DMS153 treated with DMSO at 0.1 percent for 48 hours (cell line): ENCODE data around the gene TSC1.

Experiments
- DNase-seq: peaks from one replicate; lab custom pipeline; 2025; ENCODE audit not compliant: unreplicated experiment; lab: John Stamatoyannopoulos, UW

Gene TSC1

DNA sequence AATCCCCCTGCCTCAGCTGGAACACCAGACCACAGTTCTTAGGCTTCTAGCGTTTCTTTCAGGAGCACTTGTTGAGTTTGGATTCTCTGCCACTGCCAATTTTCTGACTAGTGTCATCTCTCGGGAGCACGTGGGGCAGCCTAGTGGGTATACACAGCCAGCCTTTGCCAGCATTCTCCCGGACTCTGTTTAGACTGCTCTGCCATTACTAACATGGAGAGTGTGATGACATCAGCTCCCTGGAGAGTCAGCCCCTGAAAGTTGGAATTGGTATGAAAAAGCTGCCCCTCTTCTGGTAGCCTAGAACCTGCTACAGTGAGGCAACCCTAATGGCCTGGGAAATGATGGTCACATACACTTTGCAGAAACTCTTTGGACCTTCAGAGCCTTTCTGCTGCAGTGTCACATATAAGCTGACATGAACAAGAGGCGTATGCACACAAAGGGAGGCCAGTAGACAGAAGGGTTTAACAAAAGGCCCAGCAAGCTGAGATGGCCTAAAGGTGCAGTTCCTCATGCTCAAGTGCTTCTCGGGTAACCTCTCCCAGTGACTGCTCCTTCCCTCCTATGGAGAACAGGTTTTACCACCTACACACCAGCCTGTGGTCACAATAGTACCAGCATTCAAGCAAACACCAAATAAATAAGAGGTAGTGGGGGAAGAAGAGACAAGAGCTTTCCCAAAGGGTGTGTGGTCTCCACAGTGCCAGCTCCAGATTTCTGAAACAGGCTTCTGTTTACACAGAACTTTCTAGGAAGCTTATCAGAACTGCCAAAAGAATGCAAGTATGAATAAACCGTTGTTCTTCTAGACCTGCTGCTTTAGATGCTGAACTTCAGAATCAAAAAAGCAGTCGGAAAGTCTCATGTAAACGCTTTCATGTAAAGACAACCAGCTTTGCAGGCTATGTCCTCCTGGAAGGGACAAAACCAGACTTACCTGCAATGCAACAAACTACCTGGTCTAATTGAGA is 49.3 kb downstream of the TSC1 start:
- no peak for DNase-seq

DNA sequence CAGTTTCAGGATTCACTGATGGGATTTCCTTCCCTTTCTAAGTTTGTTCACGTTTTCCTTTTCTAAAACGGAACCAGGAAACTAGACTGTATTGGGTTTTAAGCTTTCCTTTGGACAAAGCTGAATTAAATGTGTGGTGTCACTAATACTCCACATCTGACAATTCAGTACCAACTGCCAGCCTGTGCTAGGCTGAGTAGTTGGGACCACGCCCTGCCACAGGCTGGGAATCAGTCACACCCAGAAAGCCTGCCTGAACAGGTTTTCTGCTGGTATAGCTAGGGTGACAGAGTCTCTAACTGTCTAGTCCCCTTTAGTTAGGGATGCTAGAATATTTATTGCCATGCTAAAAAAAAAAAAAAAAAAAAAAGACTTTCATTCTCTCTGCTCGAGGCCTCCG is 50.1 kb downstream of the TSC1 start:
- no peak for DNase-seq

DNA sequence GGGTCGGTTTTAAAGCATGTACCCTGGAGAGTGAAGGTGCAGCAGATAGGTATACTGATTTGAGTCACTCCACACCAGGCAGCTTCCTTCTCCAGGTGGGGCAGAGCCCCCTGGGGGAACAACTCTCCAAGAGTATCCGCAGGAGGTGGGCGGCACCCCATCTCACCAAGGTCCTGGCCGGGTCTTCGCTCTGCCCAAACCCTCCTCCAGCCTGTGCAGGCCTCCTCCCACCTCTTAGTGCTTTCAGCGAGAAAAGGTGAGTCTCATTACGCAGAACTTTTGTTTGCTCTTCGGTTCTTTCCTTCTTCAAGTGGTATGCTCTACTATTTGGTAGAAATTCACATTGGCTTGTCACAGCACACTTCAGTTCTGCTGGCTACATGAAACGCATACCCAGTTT is 52.0 kb downstream of the TSC1 start:
- DNase-seq: no peak

DNA sequence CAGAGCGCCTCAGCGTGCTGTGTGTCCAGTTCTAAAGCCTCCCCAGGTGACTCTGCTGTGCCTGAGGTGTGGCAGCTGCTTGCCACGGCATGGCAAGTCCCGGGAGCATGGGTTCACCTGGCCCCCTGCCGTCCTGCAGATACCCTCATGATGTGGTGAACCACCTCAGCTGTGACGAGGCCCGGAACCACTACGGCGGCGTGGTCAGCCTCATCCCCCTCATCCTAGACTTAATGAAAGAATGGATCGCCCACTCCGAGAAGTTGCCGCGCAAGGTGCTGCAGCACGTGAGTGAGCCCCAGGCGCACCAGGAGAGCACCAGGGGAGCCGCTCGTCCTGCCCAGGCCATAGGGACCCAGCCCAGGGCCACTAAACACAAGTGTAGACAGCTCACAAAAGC is 56.3 kb downstream of the TSC1 start:
- DNase-seq: no peak

DNA sequence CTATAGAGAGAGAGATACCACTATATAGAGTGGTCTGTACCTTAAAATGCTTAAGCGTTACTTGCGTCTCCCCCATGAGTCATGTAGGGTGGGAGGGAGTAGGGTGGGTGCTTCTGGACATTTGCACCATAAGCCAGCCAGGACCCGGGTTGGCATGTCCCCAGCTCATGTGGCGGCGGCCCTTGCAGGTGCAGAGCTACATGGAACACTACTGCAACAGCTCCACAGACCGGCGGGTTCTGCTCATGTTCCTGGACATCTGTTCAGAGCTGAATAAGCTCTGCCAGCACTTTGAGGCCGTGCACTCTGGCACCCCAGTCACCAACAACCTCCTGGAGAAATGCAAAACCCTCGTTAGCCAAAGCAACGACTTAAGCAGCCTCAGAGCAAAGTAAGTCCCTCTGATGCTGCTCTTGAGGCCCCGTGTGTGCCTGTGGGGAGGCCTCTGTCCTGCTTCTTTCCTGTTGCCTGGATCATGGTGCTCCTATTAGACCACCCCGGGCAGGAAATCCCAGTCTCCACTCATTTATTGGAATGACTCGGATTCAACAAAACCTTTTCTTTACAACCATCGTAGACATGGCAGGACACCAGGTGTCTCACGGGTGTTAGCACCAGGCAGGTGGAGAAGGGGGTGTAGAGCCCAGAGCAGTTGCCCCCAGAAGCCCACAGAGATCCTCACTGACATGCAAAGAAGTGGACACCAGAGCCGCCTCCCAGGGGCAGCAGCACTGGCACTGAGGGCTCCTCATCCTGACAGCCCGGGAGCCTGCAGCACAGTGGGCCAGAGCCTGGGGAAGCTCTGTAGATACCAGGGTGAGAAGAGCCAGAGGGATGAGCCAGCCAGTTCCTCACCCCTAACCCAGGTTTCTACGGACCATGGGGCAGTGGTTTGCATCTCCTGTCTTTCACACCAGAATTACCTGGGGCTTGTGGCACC is 57.0 kb downstream of the TSC1 start:
- no peak for DNase-seq

DNA sequence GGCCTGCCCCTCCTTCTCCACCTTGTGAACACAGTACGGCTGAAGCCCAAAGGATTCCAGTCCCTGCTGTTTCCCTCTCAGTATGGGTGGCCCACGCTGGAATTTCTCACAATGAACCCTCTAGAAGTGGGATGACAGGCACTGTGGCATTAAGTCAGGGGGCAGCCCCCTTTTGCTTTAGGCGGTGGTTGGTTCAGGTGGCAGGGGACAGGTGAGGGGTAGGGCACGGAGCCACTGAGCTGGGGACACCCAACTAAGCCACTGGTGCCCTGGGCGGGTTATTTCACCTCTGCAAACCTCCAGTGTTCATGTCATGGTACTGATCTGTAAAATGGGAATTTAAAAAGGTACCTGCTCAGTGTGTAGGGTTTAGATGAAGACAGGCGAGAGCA is 58.1 kb downstream of the TSC1 start:
- DNase-seq: no peak

DNA sequence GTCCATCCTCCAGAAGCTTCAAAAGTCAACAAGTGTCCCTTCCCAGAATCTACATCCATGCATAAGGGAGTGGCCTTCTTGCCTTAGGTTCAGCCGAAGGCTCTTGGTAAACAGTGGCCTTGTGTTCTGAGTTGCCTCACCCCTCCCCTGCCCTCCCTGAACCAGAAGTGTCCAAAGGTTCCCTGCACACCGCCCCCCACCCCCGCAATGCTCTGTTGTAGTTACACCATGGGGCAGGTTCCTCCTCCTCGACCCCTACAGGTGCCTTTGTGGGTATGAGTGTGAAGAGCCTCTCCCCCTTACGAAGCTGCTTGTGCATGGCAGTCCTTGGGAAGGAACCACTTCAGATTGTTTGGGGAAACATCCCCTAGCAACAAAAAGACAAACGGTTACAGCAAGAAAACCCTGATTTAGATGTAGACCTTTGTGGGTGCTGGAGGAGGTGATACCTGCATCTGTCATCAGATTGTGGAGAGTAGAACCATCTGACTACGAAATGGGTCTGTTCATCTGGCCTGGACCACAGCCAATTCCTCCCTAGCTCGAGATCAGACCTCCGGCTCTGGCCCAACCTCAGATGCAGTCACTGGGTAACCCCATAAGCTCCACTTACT is 58.6 kb downstream of the TSC1 start:
- DNase-seq: no peak

DNA sequence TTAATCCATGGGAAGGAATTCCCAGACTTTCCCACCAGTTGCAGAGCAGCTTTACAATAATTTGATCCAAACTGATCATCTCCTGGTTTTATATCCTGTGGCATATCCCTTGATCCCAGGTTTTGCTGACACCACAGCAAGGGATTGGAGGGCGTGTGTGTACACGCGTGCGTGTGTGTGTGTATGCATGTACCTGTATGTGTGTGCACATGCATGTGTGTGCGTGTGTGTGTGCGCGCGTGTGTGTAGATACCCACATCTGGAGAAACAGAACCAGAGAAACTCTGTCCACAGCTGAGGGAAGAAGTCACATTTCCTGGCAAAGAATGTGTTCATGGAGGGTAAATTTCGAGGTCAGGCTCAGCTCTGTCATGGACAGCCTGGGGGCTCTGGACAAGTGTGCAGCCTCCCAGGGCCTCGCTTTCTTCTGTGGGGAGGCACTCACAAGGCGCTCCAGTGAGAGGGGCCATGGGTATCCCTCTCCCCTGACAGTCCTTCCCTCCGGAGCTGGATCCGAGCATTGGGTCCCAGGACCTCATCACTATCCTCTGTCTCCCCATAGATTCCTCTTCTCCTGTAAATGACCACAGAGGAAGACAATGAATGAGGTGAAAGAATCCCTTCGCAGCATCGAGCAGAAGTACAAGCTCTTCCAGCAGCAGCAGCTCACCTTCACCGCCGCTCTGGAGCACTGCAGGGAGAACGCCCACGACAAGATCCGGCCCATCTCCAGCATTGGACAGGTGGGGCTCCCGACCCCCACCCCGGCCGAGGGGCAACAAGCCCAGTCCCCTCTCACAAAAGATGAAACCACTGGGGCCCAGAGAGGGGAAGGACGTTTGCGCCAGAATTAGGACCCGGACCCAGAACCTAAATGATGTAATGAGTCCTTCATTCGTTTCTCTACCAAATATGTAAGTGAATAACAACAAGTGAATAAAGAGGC is 60.8 kb downstream of the TSC1 start:
- no peak for DNase-seq

DNA sequence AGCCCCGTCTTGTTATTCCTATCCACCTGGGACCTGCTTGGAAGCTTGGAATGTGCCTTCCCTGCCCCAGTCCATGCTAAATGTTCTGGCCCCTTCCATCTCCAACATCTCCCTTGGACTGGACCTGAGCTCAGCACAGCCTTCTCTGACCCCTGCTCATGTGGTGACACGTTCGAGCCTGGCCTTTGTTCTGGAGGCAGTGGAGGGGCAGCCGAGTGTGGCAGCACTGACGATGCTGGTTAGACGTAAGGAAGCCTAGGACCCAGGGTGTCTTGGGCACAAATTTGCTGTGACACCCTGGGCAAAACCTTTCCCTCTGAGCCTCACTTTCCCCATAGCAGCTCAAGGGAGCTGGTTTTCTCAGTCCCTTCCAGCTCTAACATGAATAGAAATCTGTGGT is 61.8 kb downstream of the TSC1 start:
- no peak for DNase-seq

DNA sequence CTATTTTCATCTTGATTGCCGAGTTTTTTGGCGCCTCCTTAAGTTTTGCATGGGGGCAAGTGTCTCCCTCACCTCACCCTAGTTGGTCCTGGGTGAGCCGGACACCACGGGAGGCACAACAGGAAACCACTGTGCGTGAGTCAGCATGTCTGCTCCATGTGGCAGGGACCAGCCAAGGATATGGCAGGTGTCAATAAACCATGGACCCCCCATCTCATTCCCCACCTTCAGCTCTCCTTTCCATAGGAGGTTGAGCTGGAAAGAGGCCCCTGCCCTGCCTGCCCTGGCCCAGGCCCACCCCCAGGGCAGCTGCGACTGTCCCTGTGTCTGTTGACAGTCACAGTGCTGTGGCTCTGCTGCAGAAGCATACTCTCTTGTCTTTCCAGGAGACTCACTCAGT is 62.6 kb downstream of the TSC1 start:
- DNase-seq: no peak

DNA sequence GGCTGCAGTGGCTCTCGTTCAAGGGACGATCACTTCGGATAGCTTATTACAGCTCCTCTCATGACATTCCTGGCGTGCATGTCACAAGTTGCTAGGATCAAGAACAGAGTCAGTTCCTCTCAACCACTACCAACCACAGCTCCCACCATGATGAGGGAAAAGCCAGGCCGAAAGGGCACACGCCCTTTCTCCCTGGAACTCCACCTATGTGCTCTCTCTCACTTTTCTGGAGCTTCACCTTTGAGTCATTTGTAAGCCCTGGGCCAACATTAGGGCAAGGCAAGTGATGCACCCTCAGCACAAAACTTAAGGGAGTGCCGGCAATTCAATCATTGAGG is 64.1 kb downstream of the TSC1 start:
- no peak for DNase-seq

DNA sequence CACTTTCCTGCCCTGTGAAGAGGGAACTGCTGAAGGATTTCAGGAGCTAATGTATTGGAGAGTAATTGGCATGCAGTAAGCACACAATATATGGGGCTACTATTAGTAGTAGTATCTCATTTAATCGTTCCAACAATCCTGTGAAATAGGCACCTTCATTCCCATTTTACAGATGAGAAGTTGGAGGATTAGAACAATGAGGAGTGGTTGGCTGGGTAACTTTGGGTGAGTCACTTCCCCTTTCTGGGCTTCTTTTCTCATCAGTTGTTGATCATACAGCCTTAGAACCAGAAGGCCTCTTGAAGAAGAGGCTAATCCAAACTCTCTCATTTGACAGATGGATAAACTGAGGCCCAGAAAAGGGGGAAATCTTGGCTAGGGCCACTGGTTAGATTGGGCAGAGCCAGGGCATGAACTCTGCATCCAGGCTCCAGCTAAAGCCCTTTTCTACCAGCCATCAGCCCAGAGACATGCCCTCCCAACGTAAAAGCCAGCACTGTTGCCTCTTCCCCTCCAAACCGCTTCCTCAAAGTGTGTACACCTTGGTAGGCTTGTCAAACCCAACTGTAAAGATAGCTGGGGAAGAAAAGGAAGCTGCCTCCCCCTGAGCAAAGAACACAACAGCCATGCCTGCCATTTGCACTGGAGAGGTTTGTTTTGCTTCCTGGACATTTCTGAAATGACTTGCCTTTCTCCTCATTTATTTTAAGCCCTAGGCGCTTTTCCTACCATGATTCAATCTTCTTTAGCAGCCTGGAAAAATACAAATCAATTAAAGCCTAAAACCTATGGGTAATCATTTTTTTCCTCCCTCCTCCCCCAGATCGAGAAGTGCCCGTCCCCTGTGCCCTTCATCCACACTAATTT is 64.7 kb downstream of the TSC1 start:
- DNase-seq: no peak

DNA sequence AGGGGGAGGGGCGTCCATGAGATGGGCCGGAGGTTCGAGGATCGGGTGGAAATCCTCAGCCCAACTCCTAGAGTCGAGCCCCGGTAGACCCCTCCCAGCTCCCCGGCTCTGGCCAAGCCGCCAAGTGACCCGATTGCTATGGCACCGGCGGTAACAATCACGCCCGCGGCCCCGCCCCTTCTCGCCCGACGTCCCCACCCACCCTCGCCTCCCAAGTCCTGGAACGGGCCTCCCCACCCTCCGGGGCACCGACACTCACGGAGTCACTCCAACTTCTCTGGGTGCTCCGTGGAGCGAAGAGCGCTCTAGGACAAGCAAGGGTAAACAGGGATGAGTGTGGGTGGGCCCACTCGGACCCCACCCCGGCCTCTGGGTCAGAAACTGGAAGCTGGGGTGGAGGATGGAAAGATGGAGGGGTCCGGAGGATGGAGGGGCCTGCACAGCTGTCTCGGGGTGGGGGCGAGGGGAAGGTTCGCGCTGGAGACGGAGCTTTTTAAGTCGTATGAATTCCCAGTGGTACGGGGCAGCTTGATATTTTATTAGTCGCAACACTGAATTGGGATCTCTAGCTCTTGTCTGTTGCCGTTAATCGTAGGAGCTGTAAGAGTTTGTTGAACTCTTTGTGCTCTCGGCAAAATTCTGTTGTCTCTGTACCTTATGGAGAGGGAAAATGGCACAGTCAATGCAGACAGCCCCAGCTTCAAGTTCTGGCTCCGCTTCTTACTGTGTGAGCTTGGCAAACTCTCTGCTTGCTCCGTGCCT is 65.5 kb downstream of the TSC1 start, which contains the start of gene SPACA9:
Gene SPACA9 (plus strand): TSS at position 204 of the 762 bp plus-strand sequence. CDS start 5,050 bp downstream, outside the sequence.
- DNase-seq: peak; percentile 3

DNA sequence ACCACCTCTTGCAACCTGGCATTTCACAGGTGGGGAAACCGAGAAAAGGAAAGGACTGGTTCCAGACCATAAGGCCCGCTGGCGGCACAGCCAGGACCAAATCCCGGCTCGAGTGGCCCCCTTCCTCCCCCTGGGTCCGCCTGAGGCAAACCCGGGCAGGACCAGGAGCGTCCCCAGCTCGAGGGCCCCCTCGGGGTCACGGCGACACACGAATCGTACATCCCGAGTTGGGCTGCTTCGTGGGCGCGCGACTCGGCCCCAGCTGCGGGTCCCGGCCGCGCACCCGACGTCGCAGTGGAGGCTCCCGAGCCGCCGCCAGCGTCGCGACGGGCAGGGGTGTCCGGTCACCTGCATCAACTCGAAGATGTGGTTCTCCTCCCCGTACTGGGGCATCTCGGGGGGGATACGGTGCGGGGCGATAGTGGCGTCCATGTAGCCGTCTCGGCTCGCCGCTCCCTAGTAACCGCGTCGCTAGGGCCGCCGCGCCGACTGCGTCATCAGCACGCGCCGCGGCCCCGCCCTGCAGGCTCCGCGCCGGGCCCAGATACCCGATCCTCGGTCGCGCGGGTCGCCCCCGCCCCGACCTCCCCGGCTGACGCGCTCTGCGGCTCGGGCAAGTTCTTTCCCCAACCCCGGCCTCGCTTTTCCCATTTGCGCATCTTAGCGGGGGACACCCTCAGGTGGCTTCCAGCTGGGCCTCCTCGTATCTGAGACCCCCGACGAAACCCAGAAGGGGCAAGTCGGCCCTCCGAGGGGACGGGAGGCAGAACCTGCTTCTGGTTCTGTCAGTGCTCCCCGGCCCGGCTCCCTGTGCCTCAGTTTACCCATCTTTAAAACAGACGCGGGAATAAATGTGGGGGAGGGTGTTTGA is 66.4 kb downstream of the TSC1 start, which contains the start of gene AK8:
Gene AK8 (minus strand): TSS at position 461 of the 871 bp plus-strand sequence. CDS start 29 bp downstream, at position 432.
- DNase-seq: peak; percentile 33

DNA sequence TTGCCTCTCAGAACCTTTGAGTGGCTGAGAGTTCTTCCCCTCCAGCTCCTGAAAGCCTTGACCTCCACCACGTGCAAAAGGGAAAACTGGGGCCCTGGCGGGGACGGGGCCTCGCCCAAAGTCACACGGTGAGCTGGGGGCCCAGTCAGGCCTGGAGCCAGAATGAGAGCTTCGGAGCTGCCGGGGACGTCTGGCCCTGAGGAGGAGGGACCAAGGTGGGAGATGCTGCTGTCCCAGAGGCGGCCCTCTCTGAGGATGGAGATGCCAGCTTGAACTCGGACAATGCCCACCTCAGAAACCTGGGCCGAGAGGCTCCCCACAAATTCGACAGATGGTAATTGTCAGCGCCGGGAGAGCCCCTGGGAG is 67.0 kb downstream of the TSC1 start:
- no peak for DNase-seq

DNA sequence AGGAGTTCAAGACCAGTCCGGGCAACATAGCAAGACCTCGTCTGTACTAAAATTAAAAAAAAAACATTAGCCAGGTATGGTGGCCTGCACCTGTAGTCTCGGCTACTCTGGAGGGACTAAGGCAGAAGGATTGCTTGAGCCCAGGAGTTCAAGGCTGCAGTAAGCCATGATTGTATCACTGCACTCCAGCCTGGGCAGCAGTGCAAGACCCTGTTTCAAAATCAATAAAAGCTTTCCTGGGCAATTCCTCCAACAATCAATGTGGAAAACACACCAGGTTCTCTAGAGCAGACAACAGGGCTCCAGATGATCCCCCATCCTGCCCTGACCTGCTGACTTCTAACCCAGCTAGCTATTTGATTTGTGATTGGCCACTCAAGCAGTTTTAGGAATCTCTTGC is 67.6 kb downstream of the TSC1 start:
- no peak for DNase-seq

DNA sequence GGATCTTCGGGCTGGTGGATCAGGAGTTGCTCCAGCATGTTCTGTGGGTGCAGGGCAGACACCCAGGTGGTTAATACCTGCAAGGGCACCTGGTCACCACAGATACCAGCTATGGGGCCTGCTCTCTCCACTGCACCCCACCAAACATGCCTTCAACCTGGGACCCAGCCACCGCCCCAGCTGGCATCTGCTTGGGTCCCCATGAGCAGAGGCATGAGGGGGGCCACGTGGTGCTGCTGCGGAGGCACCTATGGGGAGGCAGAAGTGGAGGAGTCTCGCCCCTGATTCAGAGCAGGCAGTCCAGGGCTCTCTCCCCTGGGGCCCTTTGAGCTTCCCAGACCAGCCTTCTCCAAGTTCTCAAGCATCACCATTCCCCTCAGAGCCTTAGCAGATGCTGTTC is 69.3 kb downstream of the TSC1 start:
- DNase-seq: no peak

DNA sequence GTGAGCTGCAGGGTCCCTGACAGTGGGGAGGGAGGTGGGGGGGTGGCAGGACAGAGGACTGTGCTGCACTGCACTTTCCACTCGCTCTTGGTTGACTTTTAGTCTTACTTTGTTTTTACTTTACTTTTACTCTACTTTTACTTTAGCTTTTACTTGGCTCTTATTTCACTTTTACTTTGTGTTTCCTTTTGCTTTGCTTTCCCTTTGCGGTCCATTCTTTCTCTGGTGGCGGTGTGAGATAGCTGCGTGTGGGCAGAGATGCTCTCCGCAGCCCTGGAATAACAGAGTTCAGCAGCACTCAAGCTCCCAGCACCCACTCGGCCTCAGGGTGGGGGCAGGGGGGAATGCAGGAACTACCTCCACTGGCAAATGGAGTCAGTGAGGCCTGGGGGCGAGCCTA is 71.0 kb downstream of the TSC1 start:
- no peak for DNase-seq
